ENCODE measurements around the gene SH3RF2.

DNA sequence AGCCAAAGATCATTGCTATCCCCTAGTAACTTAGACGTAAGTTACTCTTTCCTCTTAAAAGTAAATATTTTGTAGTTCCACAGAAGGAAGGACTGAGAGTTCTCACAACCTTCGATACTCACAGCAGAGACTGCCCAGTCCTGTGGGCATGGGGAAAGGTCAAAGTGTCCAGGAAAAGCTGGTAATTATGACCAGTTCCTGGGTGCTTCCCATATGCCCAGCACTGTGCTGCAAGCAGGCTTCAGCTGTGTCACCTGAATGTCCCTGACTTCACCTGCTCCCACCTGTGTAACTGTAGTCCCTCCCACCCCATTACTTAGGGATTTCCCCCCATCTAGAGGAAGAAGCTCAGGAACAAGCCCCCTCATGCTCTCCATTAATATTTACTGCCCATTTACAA lies 18.0 kb upstream of the SH3RF2 start:
- no peak for TF ChIP-seq CTCF (IDR thresholded peaks at IDR 0.05 in 8 of 11, conservative IDR thresholded peaks at IDR 0.05 in 3 of 11)
- TF ChIP-seq POLR2A (IDR thresholded peaks at IDR 0.05) = no peak
